Nephron (organoid): Measurements from ENCODE around the gene CLDN22.

Source experiments
- H3K27ac Mint-ChIP-seq, 3 experiments: 2 replicates each; pipeline ENCODE4 v1.8.0; 2020; ENCODE audit warnings: mixed read lengths in 3 of 3, mild to moderate bottlenecking in 2 of 3, moderate library complexity in 1 of 3
- H3K27me3 Mint-ChIP-seq: 2 replicates; pipeline ENCODE4 v1.8.0; 2021; ENCODE audit warnings: low read depth, mild to moderate bottlenecking, moderate library complexity, mixed read lengths
- H3K36me3 Mint-ChIP-seq: 2 replicates; pipeline ENCODE4 v1.8.0; 2020; ENCODE audit warnings: low read depth, mixed read lengths
- H3K4me1 Mint-ChIP-seq: 2 replicates; pipeline ENCODE4 v1.8.0; 2020; ENCODE audit warnings: mixed read lengths
- H3K4me3 Mint-ChIP-seq, 3 experiments: 2 replicates each; pipeline ENCODE4 v1.8.0; 2020; ENCODE audit warnings: mild to moderate bottlenecking in 3 of 3, mixed read lengths in 3 of 3, moderate library complexity in 2 of 3
- H3K9me3 Mint-ChIP-seq: 2 replicates; pipeline ENCODE4 v1.8.0; 2020; ENCODE audit warnings: mixed read lengths
- CTCF ChIP-seq, 3 experiments: fragments of 200-600 bp; sonication (generic); IDR thresholded peaks; one replicate each; pipeline ENCODE4 v1.5.0; 2021; ENCODE audit warnings: antibody characterized with exemption in 3 of 3; ENCODE audit not compliant: unreplicated experiment in 3 of 3

The CLDN22 gene

GRCh38 chr4:183355405-183355804, 35.3 kb upstream of the CLDN22 start:
- Mint-ChIP-seq H3K27ac (no peak overlapping the region), H3K27me3 (peaks cover 11% of the 10 kb centered on the region), H3K36me3 (no peaks in the 10 kb centered on the region), H3K4me3 (no peak overlapping the region), H3K9me3 (peaks cover 4% of the 10 kb centered on the region), H3K4me1 (peaks cover 9% of the 10 kb centered on the region)
- no peak for TF ChIP-seq CTCF (IDR thresholded peaks at IDR 0.05; ENCODE audit: unreplicated experiment in 3 of 3)

GRCh38 chr4:183354219-183354618, 34.1 kb upstream of the CLDN22 start:
- Mint-ChIP-seq H3K4me1 (peaks cover 9% of the 10 kb centered on the region), H3K4me3 (no peak overlapping the region), H3K27ac (no peak overlapping the region), H3K36me3 (no peaks in the 10 kb centered on the region), H3K9me3 (peaks cover 3% of the 10 kb centered on the region), H3K27me3 (peaks cover 11% of the 10 kb centered on the region)
- no peak for TF ChIP-seq CTCF (IDR thresholded peaks at IDR 0.05; ENCODE audit: unreplicated experiment in 3 of 3)

- peaks cover 3% of the 10 kb centered on the region for H3K9me3 Mint-ChIP-seq
- TF ChIP-seq CTCF (IDR thresholded peaks at IDR 0.05; ENCODE audit: unreplicated experiment in 3 of 3) = no peak
- no peaks in the 10 kb centered on the region for H3K36me3 Mint-ChIP-seq
- H3K4me1 Mint-ChIP-seq = peaks cover 9% of the 10 kb centered on the region
- no peak overlapping the region for H3K4me3 Mint-ChIP-seq
- H3K27me3 Mint-ChIP-seq = peaks cover 11% of the 10 kb centered on the region
- no peak overlapping the region for H3K27ac Mint-ChIP-seq
Observed at GRCh38 chr4:183353557-183353956, 33.5 kb upstream of the CLDN22 start.

GRCh38 chr4:183352546-183352945, 32.5 kb upstream of the CLDN22 start:
- H3K9me3 Mint-ChIP-seq = peaks cover 3% of the 10 kb centered on the region
- H3K27ac Mint-ChIP-seq = no peak overlapping the region
- H3K36me3 Mint-ChIP-seq = no peaks in the 10 kb centered on the region
- peaks cover 11% of the 10 kb centered on the region for H3K27me3 Mint-ChIP-seq
- TF ChIP-seq CTCF (IDR thresholded peaks at IDR 0.05; ENCODE audit: unreplicated experiment in 3 of 3) = no peak
- peaks cover 9% of the 10 kb centered on the region for H3K4me1 Mint-ChIP-seq
- no peak overlapping the region for H3K4me3 Mint-ChIP-seq

- no peaks in the 10 kb centered on the region for H3K36me3 Mint-ChIP-seq
- no peak for TF ChIP-seq CTCF (IDR thresholded peaks at IDR 0.05; ENCODE audit: unreplicated experiment in 3 of 3)
Observed at GRCh38 chr4:183350317-183351071, 30.4 kb upstream of the CLDN22 start.

GRCh38 chr4:183349673-183350072, 29.6 kb upstream of the CLDN22 start:
- no peaks in the 10 kb centered on the region for H3K9me3 Mint-ChIP-seq
- no peak overlapping the region for H3K4me3 Mint-ChIP-seq
- H3K4me1 Mint-ChIP-seq = peaks cover 5% of the 10 kb centered on the region

More at GRCh38 chr4:183350317-183351071, 30.4 kb upstream of the CLDN22 start:
- Mint-ChIP-seq H3K27me3 (peaks cover 5% of the 10 kb centered on the region), H3K27ac (peak overlapping the region in 1 of 3 experiments; percentile 14), H3K4me1 (peaks cover 8% of the 10 kb centered on the region), H3K9me3 (no peaks in the 10 kb centered on the region), H3K4me3 (no peak overlapping the region)

More at GRCh38 chr4:183349673-183350072, 29.6 kb upstream of the CLDN22 start:
- peaks cover 5% of the 10 kb centered on the region for H3K27me3 Mint-ChIP-seq
- no peaks in the 10 kb centered on the region for H3K36me3 Mint-ChIP-seq
- TF ChIP-seq CTCF (IDR thresholded peaks at IDR 0.05; ENCODE audit: unreplicated experiment in 3 of 3) = no peak
- H3K27ac Mint-ChIP-seq = no peak overlapping the region
